Measurements from ENCODE around the gene TMEM232.

The TMEM232 gene

DNA sequence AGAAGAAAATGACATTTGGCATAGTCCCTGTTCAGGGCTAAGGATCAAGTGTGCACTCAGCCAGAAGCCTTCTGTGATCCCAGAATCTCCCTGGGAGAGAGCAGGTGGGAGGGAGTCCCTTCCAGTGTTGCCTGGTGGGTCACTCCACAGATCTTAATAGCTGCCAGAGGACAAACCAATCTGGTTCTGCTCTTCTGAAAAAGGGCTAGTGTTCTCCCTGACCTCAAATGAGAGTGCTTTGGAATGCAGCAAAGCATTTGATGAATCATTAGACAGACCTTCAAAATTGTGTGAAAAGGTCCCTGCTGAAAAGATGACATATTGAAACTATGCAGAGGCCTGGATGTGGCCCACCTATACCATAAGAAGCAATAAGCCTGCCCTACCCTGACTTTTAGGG, 339.7 kb downstream of the TMEM232 start:
- DNase-seq (ENCODE audit: extremely low read depth, low read depth) = no peak
- TF ChIP-seq, protein P1, sequence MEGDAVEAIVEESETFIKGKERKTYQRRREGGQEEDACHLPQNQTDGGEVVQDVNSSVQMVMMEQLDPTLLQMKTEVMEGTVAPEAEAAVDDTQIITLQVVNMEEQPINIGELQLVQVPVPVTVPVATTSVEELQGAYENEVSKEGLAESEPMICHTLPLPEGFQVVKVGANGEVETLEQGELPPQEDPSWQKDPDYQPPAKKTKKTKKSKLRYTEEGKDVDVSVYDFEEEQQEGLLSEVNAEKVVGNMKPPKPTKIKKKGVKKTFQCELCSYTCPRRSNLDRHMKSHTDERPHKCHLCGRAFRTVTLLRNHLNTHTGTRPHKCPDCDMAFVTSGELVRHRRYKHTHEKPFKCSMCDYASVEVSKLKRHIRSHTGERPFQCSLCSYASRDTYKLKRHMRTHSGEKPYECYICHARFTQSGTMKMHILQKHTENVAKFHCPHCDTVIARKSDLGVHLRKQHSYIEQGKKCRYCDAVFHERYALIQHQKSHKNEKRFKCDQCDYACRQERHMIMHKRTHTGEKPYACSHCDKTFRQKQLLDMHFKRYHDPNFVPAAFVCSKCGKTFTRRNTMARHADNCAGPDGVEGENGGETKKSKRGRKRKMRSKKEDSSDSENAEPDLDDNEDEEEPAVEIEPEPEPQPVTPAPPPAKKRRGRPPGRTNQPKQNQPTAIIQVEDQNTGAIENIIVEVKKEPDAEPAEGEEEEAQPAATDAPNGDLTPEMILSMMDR (IDR thresholded peaks at IDR 0.05; ENCODE audit: low read depth, low read length) = no peak

DNA sequence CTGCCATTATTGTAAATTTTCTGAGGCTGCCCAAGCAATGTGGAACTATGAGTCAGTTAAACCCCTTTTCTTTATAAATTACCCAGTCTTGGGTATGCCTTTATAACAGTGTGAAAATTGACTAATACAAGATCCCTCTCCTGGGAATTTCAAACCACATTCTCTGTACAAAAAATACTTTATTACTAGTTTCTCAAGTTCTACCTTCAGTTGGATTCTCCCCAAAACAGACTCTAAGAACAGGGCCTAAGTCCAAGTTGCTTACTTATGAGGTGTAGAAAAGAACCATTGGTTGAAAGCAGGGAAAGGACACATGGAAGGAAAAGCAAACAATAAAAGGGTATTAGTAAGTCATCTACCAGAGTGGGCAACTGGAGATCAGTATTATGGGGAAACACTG, 343.2 kb downstream of the TMEM232 start:
- TF ChIP-seq, protein P1 (IDR thresholded peaks at IDR 0.05; ENCODE audit: low read depth, low read length) = no peak
- no peak for DNase-seq (ENCODE audit: extremely low read depth, low read depth)

DNA sequence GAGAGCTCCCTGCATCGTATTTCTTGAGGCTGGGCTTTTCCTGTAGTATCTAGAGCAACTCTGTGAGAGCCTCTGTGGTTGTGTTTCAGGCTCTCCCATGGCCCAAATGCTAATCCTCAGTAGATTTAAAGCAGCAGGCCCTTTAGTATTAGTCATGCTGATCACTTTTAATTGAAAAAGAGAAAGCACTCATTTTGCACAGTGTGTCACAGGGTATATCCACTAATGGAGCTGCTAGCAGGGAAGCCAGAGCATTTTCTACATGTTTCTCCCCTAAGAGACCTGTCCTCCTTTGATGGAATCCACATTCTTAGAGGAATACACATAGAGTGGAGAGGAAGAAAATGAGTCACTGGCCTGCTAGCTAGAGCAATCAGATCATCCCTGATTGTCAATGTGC, 348.5 kb downstream of the TMEM232 start:
- TF ChIP-seq, protein P1 (IDR thresholded peaks at IDR 0.05; ENCODE audit: low read depth, low read length) = no peak
- DNase-seq (ENCODE audit: extremely low read depth, low read depth) = no peak

DNA sequence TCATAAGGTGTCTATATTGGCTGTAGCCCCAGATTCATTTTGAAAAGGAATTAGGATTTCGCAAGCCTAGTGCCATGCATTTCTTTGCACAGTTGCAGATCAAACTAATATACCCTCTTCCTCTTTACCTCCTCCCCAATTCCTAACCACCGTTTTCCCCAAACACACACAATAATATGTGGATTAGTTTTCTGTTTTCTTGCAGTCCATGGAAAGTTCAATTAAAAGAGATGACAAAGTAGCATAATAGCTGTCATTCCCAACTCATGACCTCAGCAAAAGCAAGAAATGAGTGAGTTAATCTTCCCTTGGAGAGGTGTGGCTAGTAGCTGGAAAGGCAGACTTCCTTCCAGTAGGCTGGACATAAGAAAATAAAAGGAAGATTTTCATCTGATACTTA, 349.1 kb downstream of the TMEM232 start:
- TF ChIP-seq, protein P1 (IDR thresholded peaks at IDR 0.05; ENCODE audit: low read depth, low read length) = no peak
- no peak for DNase-seq (ENCODE audit: extremely low read depth, low read depth)

DNA sequence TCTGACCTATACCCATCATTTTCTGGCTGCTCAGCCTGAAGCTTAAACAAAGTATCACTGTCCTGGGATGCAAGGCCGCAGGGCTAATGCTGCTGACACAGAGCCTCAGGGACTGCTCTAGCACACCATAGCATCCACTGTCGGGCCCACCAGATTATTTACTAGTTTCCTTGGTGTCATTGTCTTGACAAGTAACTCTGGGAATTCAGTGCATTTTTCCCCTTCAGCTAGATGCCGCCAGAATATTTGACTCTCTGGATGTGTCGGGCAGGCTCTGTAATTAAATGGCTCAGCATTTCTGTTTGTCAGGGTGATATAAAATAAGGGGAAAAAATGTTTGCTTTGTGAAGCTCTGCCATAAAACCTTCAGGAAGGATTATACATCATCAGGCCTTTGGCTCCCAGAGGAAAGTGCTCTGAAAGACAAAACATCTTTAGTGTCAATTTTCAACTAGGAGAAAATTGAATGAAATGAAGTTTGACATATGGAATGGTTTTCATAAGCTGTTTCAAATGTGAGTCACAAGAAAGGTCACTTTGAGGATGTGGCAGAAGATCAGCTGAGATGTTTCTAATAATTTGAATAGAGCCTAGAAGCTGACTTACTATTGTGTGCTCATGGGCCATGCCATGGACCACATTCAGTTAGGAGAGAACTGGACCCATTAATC, 350.1 kb downstream of the TMEM232 start:
- peak; percentile 73 for DNase-seq (ENCODE audit: extremely low read depth, low read depth)
- TF ChIP-seq, protein P1 (IDR thresholded peaks at IDR 0.05; ENCODE audit: low read depth, low read length) = no peak

DNA sequence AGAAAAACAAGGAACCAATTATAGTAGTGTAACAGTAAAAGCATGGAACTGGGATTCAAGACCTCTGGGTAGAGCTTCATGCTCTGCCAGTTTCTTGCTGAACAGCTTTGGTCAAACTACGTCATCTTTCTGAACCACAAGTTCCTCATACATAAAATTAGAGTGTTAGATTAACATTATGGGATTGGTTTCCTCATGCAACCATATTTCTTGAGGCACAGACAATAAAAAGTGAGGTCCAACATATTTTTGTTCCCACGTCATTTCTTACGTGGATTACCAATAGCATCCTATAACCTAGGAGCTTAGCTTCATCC, 354.8 kb downstream of the TMEM232 start:
- TF ChIP-seq, protein P1 (IDR thresholded peaks at IDR 0.05; ENCODE audit: low read depth, low read length) = no peak
- no peak for DNase-seq (ENCODE audit: extremely low read depth, low read depth)

DNA sequence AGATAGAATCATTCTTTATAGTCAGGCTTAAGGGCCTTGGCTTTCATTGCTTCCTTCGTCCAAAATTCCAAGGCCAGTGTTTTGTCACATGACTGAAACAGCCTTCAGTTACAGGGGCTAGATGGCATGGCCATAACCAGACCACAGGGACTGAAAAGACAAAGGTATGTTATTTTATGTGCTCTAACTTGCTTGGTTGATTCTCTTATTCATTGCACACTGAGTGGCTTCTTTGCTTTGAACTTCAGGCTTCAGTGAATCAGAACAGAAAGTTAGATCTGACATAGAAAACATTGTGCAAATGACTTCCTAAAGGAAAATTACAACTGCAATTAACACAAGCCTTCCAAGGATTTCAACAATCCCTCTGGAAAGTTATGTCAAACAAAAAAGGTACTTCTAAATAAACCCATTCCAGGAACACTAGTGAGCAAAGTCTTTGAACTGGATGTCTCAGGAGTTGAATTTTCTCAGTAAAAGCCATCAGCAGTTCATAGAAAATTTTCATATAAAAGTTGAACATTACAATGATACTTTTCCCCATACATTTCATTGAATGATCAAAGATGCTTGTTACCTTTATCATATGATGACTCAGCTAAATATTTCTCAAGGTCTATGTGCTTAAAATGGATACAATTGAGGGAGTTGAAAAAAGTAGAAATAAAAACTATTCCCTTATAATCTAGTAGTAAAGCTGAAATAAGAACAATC, 355.3 kb downstream of the TMEM232 start:
- TF ChIP-seq, protein P1 (IDR thresholded peaks at IDR 0.05; ENCODE audit: low read depth, low read length) = no peak

More for the DNA sequence above, 355.3 kb downstream of the TMEM232 start:
- no peak for DNase-seq (ENCODE audit: extremely low read depth, low read depth)

Measured in AG09319 (cell line).